ENCODE measurements around the gene SLC23A2.
"Not testable (repeated sequence)": the region's sequence is repeated elsewhere in the genome, so short reads cannot be mapped to it uniquely, and the experiment has no call there.

The SLC23A2 gene

GRCh38 chr20:5001174-5002076 is at the start of gene SLC23A2:
TSS of gene SLC23A2 (minus strand) at chr20:5001510. CDS start at chr20:4932562, 68,948 bp downstream.
- no peak for DNase-seq

GRCh38 chr20:5046656-5047339 is 45.5 kb upstream of the SLC23A2 start:
- DNase-seq: no peak

- DNase-seq: no peak
These were observed 44.6 kb upstream of the SLC23A2 start for GRCh38 chr20:5045906-5046305.

- no peak for DNase-seq
These were observed 42.8 kb upstream of the SLC23A2 start for GRCh38 chr20:5044075-5044620.

GRCh38 chr20:5041433-5041832 is 40.1 kb upstream of the SLC23A2 start:
- no peak for DNase-seq

GRCh38 chr20:5040345-5040744 is 39.0 kb upstream of the SLC23A2 start:
- DNase-seq: no peak

GRCh38 chr20:5039889-5040288 is 38.6 kb upstream of the SLC23A2 start:
- no peak for DNase-seq

GRCh38 chr20:5039255-5039657 is 37.9 kb upstream of the SLC23A2 start:
- DNase-seq: no peak

- DNase-seq: no peak
These were observed 35.5 kb upstream of the SLC23A2 start for GRCh38 chr20:5036828-5037227.

- not testable (repeated sequence) for DNase-seq
These were observed 34.2 kb upstream of the SLC23A2 start for GRCh38 chr20:5035518-5035917.

- no peak for DNase-seq
These were observed 32.3 kb upstream of the SLC23A2 start for GRCh38 chr20:5033566-5033965.

- DNase-seq: not testable (repeated sequence)
These were observed 30.4 kb upstream of the SLC23A2 start for GRCh38 chr20:5031701-5032100.

GRCh38 chr20:5031206-5031557 is 29.9 kb upstream of the SLC23A2 start:
- no peak for DNase-seq

GRCh38 chr20:5030348-5031205 is 29.3 kb upstream of the SLC23A2 start:
- no peak for DNase-seq

- not testable (repeated sequence) for DNase-seq
These were observed 27.1 kb upstream of the SLC23A2 start for GRCh38 chr20:5028258-5029059.

GRCh38 chr20:5024982-5025381 is 23.7 kb upstream of the SLC23A2 start:
- no peak for DNase-seq

- DNase-seq: no peak
These were observed 22.8 kb upstream of the SLC23A2 start for GRCh38 chr20:5024103-5024502.

GRCh38 chr20:5023171-5023570 is 21.9 kb upstream of the SLC23A2 start:
- not testable (repeated sequence) for DNase-seq

- no peak for DNase-seq
These were observed 19.4 kb upstream of the SLC23A2 start for GRCh38 chr20:5020760-5021159.

- DNase-seq: no peak
These were observed 12.6 kb upstream of the SLC23A2 start for GRCh38 chr20:5013682-5014447.

GRCh38 chr20:5008759-5009158 is 7.4 kb upstream of the SLC23A2 start:
- no peak for DNase-seq

Data from COR-L47 (cell line).